ENCODE measurements around the gene TRIM36. TPM values are rescaled to one million over a fixed set of nuclear protein-coding genes. Genes with fewer than 3 reads are reported as not detected.
A peak's percentile ranks its signal among the peaks of the same experiment; 100 is the strongest.

The TRIM36 gene
- total RNA-seq, 8 experiments from 2014 or later = 0.28 to 61.2 (median 49.0) TPM

GRCh38 chr5:115180165-115180709 lies 10.5 kb upstream of the TRIM36 start:
- WGBS, 10 experiments = 0 to 32% (median 1%) methylated on average over 2 to 27 of the region's 54 CpGs; no CpG with 5 or more reads in 1 of the 10 experiments
- H3K4me3 ChIP-seq = peak overlapping the region; percentile 42 to 82 (median 60)
- peak overlapping the region in 1 of 2 donors; percentile 81 for H3K27ac ChIP-seq
- ATAC-seq (replicated peaks in 6 of 8) = peak; percentile 70 to 93 (median 85)
- in situ Hi-C loops (cut with MboI; ENCODE audit: low pct_unique_long_range_greater_than_20kb in 2 of 9, low sequenced_read_pairs in 9 of 9, unreplicated experiment in 9 of 9) = no loop called here
- peaks cover 0 to 6% of the 10 kb centered on the region in 2 donors for H3K4me1 ChIP-seq (replicated peaks in 1 of 2)

GRCh38 chr5:115179394-115180164 lies 9.9 kb upstream of the TRIM36 start:
- 0 to 53% (median 6%) methylated on average over 1 to 20 of the region's 56 CpGs; no CpG with 5 or more reads in 1 of the 10 experiments for WGBS, 10 experiments
- peak; percentile 63 to 80 (median 73) for ATAC-seq (replicated peaks in 6 of 8)
- in situ Hi-C loops (cut with MboI; ENCODE audit: low pct_unique_long_range_greater_than_20kb in 2 of 9, low sequenced_read_pairs in 9 of 9, unreplicated experiment in 9 of 9) = no loop called here
- Histone ChIP-seq H3K4me1 (replicated peaks in 1 of 2) (peaks cover 0 to 6% of the 10 kb centered on the region in 2 donors), H3K4me3 (peak overlapping the region; percentile 42 to 82 (median 60)), H3K27ac (peak overlapping the region in 1 of 2 donors; percentile 81)

- ATAC-seq (replicated peaks in 6 of 8) = peak in 2 of 8 experiments; percentile 14 to 22
- peaks cover 0 to 6% of the 10 kb centered on the region in 2 donors for H3K4me1 ChIP-seq (replicated peaks in 1 of 2)
- peak overlapping the region; percentile 42 to 82 (median 60) for H3K4me3 ChIP-seq
- WGBS, 10 experiments = 40 to 80% (median 57%) methylated on average over 1 to 20 of the region's 30 CpGs; no CpG with 5 or more reads in 4 of the 10 experiments
- H3K27ac ChIP-seq = no peak overlapping the region
- in situ Hi-C loops (cut with MboI; ENCODE audit: low pct_unique_long_range_greater_than_20kb in 2 of 9, low sequenced_read_pairs in 9 of 9, unreplicated experiment in 9 of 9) = no loop called here
Measured at GRCh38 chr5:115179030-115179393, 9.3 kb upstream of the TRIM36 start.

- in situ Hi-C loops (cut with MboI; ENCODE audit: low pct_unique_long_range_greater_than_20kb in 2 of 9, low sequenced_read_pairs in 9 of 9, unreplicated experiment in 9 of 9) = no loop called here
- ATAC-seq (replicated peaks in 6 of 8) = no peak
- WGBS, 10 experiments = 21 to 63% (median 39%) methylated on average over 3 to 13 of the region's 16 CpGs; no CpG with 5 or more reads in 2 of the 10 experiments
- peak overlapping the region; percentile 56 to 83 (median 82) for H3K4me3 ChIP-seq
- H3K4me1 ChIP-seq (replicated peaks in 1 of 2) = peaks cover 9% of the 10 kb centered on the region in 2 donors
- no peak overlapping the region for H3K27ac ChIP-seq
Measured at GRCh38 chr5:115170929-115171510, 1.3 kb upstream of the TRIM36 start.

GRCh38 chr5:115170134-115170928 lies 623 bp upstream of the TRIM36 start:
- in situ Hi-C loops (cut with MboI; ENCODE audit: low pct_unique_long_range_greater_than_20kb in 2 of 9, low sequenced_read_pairs in 9 of 9, unreplicated experiment in 9 of 9) = no loop called here
- 0 to 18% (median 3%) methylated on average over 5 to 23 of the region's 69 CpGs; no CpG with 5 or more reads in 6 of the 10 experiments for WGBS, 10 experiments
- H3K4me3 ChIP-seq = peak overlapping the region; percentile 56 to 83 (median 82)
- peaks cover 9% of the 10 kb centered on the region in 2 donors for H3K4me1 ChIP-seq (replicated peaks in 1 of 2)
- ATAC-seq (replicated peaks in 6 of 8) = peak; percentile 53 to 71 (median 65)
- H3K27ac ChIP-seq = peak overlapping the region in 1 of 2 donors; percentile 15

GRCh38 chr5:115168829-115169486 lies 750 bp downstream of the TRIM36 start:
- WGBS, 10 experiments = 0 to 14% (median 1%) methylated on average over 1 to 12 of the region's 41 CpGs; no CpG with 5 or more reads in 3 of the 10 experiments
- Histone ChIP-seq H3K4me3 (peak overlapping the region; percentile 56 to 83 (median 82)), H3K27ac (peak overlapping the region; percentile 71 to 86), H3K4me1 (replicated peaks in 1 of 2) (peaks cover 9% of the 10 kb centered on the region in 2 donors)
- in situ Hi-C loops (cut with MboI; ENCODE audit: low pct_unique_long_range_greater_than_20kb in 2 of 9, low sequenced_read_pairs in 9 of 9, unreplicated experiment in 9 of 9) = no loop called here
- ATAC-seq (replicated peaks in 6 of 8) = peak in 5 of 8 experiments; percentile 2 to 7 (median 6)

GRCh38 chr5:115166744-115167393 lies 2.8 kb downstream of the TRIM36 start:
- ATAC-seq (replicated peaks in 6 of 8) = no peak
- Histone ChIP-seq H3K4me3 (no peak overlapping the region), H3K4me1 (replicated peaks in 1 of 2) (peaks cover 9% of the 10 kb centered on the region in 2 donors), H3K27ac (no peak overlapping the region)
- in situ Hi-C loops (cut with MboI; ENCODE audit: low pct_unique_long_range_greater_than_20kb in 2 of 9, low sequenced_read_pairs in 9 of 9, unreplicated experiment in 9 of 9) = no loop called here
- WGBS, 10 experiments = 55 to 100% (median 90%) methylated on average over 1 to 4 of the region's 12 CpGs; no CpG with 5 or more reads in 4 of the 10 experiments

GRCh38 chr5:115165790-115166189 lies 3.9 kb downstream of the TRIM36 start:
- no peak overlapping the region for H3K27ac ChIP-seq
- H3K4me3 ChIP-seq = no peak overlapping the region
- WGBS, 10 experiments = 14 to 100% (median 91%) methylated on average over 2 to 4 of the region's 5 CpGs; no CpG with 5 or more reads in 7 of the 10 experiments
- ATAC-seq (replicated peaks in 6 of 8) = no peak
- in situ Hi-C loops (cut with MboI; ENCODE audit: low pct_unique_long_range_greater_than_20kb in 2 of 9, low sequenced_read_pairs in 9 of 9, unreplicated experiment in 9 of 9) = no loop called here
- peaks cover 4 to 6% of the 10 kb centered on the region in 2 donors for H3K4me1 ChIP-seq (replicated peaks in 1 of 2)

GRCh38 chr5:115160975-115161475 lies 8.7 kb downstream of the TRIM36 start:
- Histone ChIP-seq H3K27ac (no peak overlapping the region), H3K4me1 (replicated peaks in 1 of 2) (no peaks in the 10 kb centered on the region), H3K4me3 (no peak overlapping the region)
- in situ Hi-C loops (cut with MboI; ENCODE audit: low pct_unique_long_range_greater_than_20kb in 2 of 9, low sequenced_read_pairs in 9 of 9, unreplicated experiment in 9 of 9) = no loop called here
- 50 to 100% (median 79%) methylated on average over 1 to 3 of the region's 3 CpGs for WGBS, 10 experiments
- no peak for ATAC-seq (replicated peaks in 6 of 8)

GRCh38 chr5:115151208-115151805 lies 18.4 kb downstream of the TRIM36 start:
- no peak overlapping the region for H3K27ac ChIP-seq
- in situ Hi-C loops (cut with MboI; ENCODE audit: low pct_unique_long_range_greater_than_20kb in 2 of 9, low sequenced_read_pairs in 9 of 9, unreplicated experiment in 9 of 9) = no loop called here
- H3K4me1 ChIP-seq (replicated peaks in 1 of 2) = no peaks in the 10 kb centered on the region
- no peak overlapping the region for H3K4me3 ChIP-seq
- 30 to 100% (median 67%) methylated on average over 1 to 4 of the region's 6 CpGs; no CpG with 5 or more reads in 5 of the 10 experiments for WGBS, 10 experiments
- no peak for ATAC-seq (replicated peaks in 6 of 8)

- no peak for ATAC-seq (replicated peaks in 6 of 8)
- Histone ChIP-seq H3K27ac (no peak overlapping the region), H3K4me1 (replicated peaks in 1 of 2) (no peaks in the 10 kb centered on the region), H3K4me3 (no peak overlapping the region)
- in situ Hi-C loops (cut with MboI; ENCODE audit: low pct_unique_long_range_greater_than_20kb in 2 of 9, low sequenced_read_pairs in 9 of 9, unreplicated experiment in 9 of 9) = no loop called here
- WGBS, 10 experiments = 10 to 100% (median 83%) methylated on average over 1 to 4 of the region's 5 CpGs; no CpG with 5 or more reads in 1 of the 10 experiments
Measured at GRCh38 chr5:115150512-115150911, 19.2 kb downstream of the TRIM36 start.

Measured in motor neuron (in vitro differentiated cells).